Neutrophil (primary cell): ENCODE data around the gene GAGE12D.
"Not testable (repeated sequence)": the region's sequence is repeated elsewhere in the genome, so short reads cannot be mapped to it uniquely, and the experiment has no call there.

Experiments used
- H3K27ac ChIP-seq: fragments of 200-600 bp; sonication (generic); 2 replicates; pipeline ENCODE4 v1.5.1; 2016; ENCODE audit warnings: mild to moderate bottlenecking, moderate library complexity
- H3K27me3 ChIP-seq: fragments of 200-600 bp; sonication (generic); 2 replicates; pipeline ENCODE4 v1.6.0; 2016; ENCODE audit warnings: mild to moderate bottlenecking
- H3K36me3 ChIP-seq: fragments of 200-600 bp; sonication (generic); 2 replicates; pipeline ENCODE4 v1.5.1; 2017
- H3K4me1 ChIP-seq, 2 experiments: fragments of 200-600 bp in 1 of 2; sonication (generic) in 1 of 2; 1 replicate in 1 of 2; 2 replicates in 1 of 2; pipeline versions ENCODE4 v1.5.1 to v1.6.1; 2013 to 2016; ENCODE audit warnings: low read depth in 1 of 2, low read length in 1 of 2, mild to moderate bottlenecking in 1 of 2, moderate library complexity in 1 of 2; ENCODE audit not compliant: control insufficient read depth in 1 of 2, insufficient read depth in 1 of 2
- H3K4me3 ChIP-seq, 2 experiments: fragments of 200-600 bp in 1 of 2; sonication (generic) in 1 of 2; 1 replicate in 1 of 2; 2 replicates in 1 of 2; pipeline ENCODE4 v1.5.1; 2013 to 2016; ENCODE audit warnings: low read depth in 1 of 2, low read length in 1 of 2, mild to moderate bottlenecking in 1 of 2, moderate library complexity in 1 of 2
- H3K9me3 ChIP-seq: fragments of 200-600 bp; sonication (generic); 2 replicates; pipeline ENCODE4 v1.5.1; 2016

Gene GAGE12D, protein sequence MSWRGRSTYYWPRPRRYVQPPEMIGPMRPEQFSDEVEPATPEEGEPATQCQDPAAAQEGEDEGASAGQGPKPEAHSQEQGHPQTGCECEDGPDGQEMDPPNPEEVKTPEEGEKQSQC

DNA sequence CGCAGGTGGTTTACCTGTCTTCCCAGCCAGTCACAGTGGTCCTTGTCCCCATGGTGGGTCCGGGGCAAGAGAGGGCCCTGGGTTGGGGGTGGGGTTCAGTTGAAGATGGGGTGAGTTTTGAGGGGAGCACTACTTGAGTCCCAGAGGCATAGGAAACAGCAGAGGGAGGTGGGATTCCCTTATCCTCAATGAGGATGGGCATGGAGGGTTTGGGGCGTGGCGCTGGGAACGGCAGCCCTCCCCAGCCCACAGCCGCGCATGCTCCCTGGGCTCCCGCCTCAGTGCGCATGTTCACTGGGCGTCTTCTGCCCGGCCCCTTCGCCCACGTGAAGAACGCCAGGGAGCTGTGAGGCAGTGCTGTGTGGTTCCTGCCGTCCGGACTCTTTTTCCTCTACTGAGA is at the start of gene GAGE12D:
Gene GAGE12D (plus strand): TSS at position 301 of the 400 bp plus-strand sequence. CDS start 1,155 bp downstream, outside the sequence.
- not testable (repeated sequence) for H3K9me3 ChIP-seq, H3K27ac ChIP-seq, H3K27me3 ChIP-seq, H3K4me1 ChIP-seq, H3K4me3 ChIP-seq, H3K36me3 ChIP-seq

DNA sequence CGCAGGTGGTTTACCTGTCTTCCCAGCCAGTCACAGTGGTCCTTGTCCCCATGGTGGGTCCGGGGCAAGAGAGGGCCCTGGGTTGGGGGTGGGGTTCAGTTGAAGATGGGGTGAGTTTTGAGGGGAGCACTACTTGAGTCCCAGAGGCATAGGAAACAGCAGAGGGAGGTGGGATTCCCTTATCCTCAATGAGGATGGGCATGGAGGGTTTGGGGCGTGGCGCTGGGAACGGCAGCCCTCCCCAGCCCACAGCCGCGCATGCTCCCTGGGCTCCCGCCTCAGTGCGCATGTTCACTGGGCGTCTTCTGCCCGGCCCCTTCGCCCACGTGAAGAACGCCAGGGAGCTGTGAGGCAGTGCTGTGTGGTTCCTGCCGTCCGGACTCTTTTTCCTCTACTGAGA is 9.7 kb upstream of the GAGE12D start, which contains the start of gene GAGE12C:
Gene GAGE12C (plus strand): TSS at position 301 of the 400 bp plus-strand sequence. CDS start 1,155 bp downstream, outside the sequence.
- not testable (repeated sequence) for H3K4me3 ChIP-seq, H3K4me1 ChIP-seq, H3K27ac ChIP-seq, H3K27me3 ChIP-seq, H3K9me3 ChIP-seq, H3K36me3 ChIP-seq

DNA sequence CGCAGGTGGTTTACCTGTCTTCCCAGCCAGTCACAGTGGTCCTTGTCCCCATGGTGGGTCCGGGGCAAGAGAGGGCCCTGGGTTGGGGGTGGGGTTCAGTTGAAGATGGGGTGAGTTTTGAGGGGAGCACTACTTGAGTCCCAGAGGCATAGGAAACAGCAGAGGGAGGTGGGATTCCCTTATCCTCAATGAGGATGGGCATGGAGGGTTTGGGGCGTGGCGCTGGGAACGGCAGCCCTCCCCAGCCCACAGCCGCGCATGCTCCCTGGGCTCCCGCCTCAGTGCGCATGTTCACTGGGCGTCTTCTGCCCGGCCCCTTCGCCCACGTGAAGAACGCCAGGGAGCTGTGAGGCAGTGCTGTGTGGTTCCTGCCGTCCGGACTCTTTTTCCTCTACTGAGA is 9.5 kb downstream of the GAGE12D start, which contains the start of gene GAGE12E:
Gene GAGE12E (plus strand): TSS at position 301 of the 400 bp plus-strand sequence. CDS start 1,155 bp downstream, outside the sequence.
- not testable (repeated sequence) for H3K36me3 ChIP-seq, H3K9me3 ChIP-seq, H3K4me3 ChIP-seq, H3K4me1 ChIP-seq, H3K27ac ChIP-seq, H3K27me3 ChIP-seq

DNA sequence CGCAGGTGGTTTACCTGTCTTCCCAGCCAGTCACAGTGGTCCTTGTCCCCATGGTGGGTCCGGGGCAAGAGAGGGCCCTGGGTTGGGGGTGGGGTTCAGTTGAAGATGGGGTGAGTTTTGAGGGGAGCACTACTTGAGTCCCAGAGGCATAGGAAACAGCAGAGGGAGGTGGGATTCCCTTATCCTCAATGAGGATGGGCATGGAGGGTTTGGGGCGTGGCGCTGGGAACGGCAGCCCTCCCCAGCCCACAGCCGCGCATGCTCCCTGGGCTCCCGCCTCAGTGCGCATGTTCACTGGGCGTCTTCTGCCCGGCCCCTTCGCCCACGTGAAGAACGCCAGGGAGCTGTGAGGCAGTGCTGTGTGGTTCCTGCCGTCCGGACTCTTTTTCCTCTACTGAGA is 19.0 kb downstream of the GAGE12D start, which contains the start of gene GAGE12F:
Gene GAGE12F (plus strand): TSS at position 301 of the 400 bp plus-strand sequence. CDS start 1,155 bp downstream, outside the sequence.
- not testable (repeated sequence) for H3K27ac ChIP-seq, H3K9me3 ChIP-seq, H3K4me1 ChIP-seq

DNA sequence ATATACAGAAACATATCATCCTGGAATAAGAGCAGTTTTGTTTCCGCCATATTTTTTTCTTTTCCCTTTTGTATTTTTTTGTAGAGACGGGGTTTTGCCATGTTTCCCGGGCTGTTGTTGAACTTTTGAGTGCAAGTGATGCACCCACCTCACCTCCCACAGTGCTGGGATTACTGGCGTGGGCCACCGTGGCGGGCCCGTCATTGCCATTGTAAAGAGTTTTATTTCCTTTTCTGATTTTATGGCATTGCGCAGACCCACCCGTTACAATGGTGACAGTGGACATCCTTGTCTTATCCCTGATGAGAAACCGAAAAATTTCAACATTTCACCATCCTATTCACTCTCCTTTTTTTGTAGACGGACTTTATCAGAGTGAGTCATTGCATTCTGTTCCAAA is 27.2 kb downstream of the GAGE12D start:
- H3K9me3 ChIP-seq, H3K4me1 ChIP-seq, H3K4me3 ChIP-seq, H3K27me3 ChIP-seq, H3K36me3 ChIP-seq, H3K27ac ChIP-seq: not testable (repeated sequence)

More for the DNA sequence above, 19.0 kb downstream of the GAGE12D start, which contains the start of gene GAGE12F:
- not testable (repeated sequence) for H3K4me3 ChIP-seq, H3K36me3 ChIP-seq, H3K27me3 ChIP-seq

DNA sequence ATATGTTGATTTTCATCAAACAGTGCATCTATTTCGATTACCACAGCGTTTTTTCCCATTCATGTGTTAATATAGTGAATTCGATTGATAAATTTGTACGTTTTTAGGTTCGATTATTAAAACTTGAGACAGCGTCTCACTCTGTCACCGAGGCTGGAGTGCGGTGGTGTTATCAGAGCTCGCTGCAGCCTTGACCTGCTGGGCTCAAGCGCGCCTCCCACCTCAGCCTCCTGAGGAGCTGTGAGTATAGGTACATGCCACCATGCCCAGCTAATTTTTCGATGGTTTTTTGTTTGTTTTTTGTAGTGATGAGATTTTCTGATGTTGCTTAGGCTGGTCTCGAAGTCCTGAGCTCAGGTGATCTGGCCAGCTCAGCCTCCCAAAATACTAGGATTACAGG is 27.6 kb downstream of the GAGE12D start:
- H3K36me3 ChIP-seq, result not testable (repeated sequence)

DNA sequence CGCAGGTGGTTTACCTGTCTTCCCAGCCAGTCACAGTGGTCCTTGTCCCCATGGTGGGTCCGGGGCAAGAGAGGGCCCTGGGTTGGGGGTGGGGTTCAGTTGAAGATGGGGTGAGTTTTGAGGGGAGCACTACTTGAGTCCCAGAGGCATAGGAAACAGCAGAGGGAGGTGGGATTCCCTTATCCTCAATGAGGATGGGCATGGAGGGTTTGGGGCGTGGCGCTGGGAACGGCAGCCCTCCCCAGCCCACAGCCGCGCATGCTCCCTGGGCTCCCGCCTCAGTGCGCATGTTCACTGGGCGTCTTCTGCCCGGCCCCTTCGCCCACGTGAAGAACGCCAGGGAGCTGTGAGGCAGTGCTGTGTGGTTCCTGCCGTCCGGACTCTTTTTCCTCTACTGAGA is 28.6 kb downstream of the GAGE12D start, which contains the start of gene GAGE12G:
Gene GAGE12G (plus strand): TSS at position 301 of the 400 bp plus-strand sequence. CDS start 1,155 bp downstream, outside the sequence.
- not testable (repeated sequence) for H3K4me3 ChIP-seq, H3K9me3 ChIP-seq, H3K27me3 ChIP-seq, H3K27ac ChIP-seq, H3K4me1 ChIP-seq, H3K36me3 ChIP-seq

More for the DNA sequence above, 27.6 kb downstream of the GAGE12D start:
- not testable (repeated sequence) for H3K4me3 ChIP-seq, H3K27ac ChIP-seq, H3K4me1 ChIP-seq, H3K27me3 ChIP-seq, H3K9me3 ChIP-seq

DNA sequence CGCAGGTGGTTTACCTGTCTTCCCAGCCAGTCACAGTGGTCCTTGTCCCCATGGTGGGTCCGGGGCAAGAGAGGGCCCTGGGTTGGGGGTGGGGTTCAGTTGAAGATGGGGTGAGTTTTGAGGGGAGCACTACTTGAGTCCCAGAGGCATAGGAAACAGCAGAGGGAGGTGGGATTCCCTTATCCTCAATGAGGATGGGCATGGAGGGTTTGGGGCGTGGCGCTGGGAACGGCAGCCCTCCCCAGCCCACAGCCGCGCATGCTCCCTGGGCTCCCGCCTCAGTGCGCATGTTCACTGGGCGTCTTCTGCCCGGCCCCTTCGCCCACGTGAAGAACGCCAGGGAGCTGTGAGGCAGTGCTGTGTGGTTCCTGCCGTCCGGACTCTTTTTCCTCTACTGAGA is 38.1 kb downstream of the GAGE12D start, which contains the start of gene GAGE12H:
Gene GAGE12H (plus strand): TSS at position 301 of the 400 bp plus-strand sequence. CDS start 1,155 bp downstream, outside the sequence.
- not testable (repeated sequence) for H3K4me3 ChIP-seq, H3K27me3 ChIP-seq, H3K4me1 ChIP-seq, H3K36me3 ChIP-seq, H3K27ac ChIP-seq, H3K9me3 ChIP-seq

DNA sequence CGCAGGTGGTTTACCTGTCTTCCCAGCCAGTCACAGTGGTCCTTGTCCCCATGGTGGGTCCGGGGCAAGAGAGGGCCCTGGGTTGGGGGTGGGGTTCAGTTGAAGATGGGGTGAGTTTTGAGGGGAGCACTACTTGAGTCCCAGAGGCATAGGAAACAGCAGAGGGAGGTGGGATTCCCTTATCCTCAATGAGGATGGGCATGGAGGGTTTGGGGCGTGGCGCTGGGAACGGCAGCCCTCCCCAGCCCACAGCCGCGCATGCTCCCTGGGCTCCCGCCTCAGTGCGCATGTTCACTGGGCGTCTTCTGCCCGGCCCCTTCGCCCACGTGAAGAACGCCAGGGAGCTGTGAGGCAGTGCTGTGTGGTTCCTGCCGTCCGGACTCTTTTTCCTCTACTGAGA is 47.7 kb downstream of the GAGE12D start, which contains the start of gene GAGE2A:
Gene GAGE2A (plus strand): TSS at position 301 of the 400 bp plus-strand sequence. CDS start 1,155 bp downstream, outside the sequence.
- H3K9me3 ChIP-seq, H3K27me3 ChIP-seq, H3K4me3 ChIP-seq, H3K4me1 ChIP-seq, H3K36me3 ChIP-seq, H3K27ac ChIP-seq: not testable (repeated sequence)

DNA sequence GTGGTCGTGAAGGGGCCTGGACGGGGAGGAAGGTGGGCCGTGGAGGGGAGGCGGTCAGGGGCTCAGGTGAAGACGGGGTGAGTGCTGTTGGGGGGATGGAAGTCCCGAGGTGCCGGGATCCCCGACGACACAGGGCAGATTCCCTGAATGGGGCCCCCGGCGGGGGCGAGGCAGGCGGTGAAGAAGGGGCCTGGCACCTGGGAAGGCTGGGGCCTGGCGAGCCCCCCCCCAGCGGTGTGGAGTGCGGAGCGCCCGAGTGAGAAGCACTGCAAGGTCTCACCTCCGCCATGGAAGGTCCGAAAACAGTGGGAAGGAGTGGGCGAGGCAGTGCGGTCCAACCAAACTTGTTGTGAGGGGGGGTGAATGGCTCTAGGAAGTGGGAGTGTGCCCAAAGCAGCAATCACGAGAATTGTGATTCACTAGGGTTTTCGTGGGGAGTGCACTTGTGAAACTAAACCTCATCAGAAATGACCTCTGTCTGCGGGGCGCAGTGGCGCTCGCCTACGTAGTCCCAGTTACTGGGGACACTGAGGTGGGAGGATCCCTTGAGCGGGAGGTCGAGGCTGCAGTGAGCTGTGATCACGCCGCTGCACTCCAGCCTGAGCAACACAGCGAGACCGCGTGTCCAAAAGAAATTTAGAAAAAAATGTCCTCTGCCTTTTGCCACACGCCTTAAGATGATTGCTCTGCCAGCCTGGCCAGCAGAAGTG is 48.4 kb downstream of the GAGE12D start:
- H3K27me3 ChIP-seq, H3K4me3 ChIP-seq, H3K36me3 ChIP-seq, H3K4me1 ChIP-seq, H3K27ac ChIP-seq, H3K9me3 ChIP-seq: not testable (repeated sequence)

DNA sequence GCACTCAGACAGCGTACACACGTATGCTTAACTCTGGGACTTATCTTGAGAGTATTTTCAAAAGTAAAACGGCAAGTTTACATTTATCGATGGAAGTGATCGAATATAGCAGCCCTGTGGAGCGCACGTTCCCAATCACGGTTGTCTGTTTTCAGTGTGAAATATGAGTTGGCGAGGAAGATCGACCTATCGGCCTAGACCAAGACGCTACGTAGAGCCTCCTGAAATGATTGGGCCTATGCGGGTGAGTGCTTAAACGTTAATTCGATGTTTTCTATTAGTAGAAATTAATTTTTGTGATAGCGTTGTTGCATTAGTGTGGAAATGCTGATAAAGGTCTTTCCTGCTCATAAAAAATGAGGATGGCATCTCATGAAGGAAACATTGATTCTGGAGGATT is 49.0 kb downstream of the GAGE12D start:
- H3K4me1 ChIP-seq, H3K4me3 ChIP-seq, H3K27ac ChIP-seq, H3K36me3 ChIP-seq, H3K9me3 ChIP-seq, H3K27me3 ChIP-seq: not testable (repeated sequence)
